Loucy (cell line): ENCODE data around the gene FOXA2.

Experiments used
- EZH2phosphoT487 ChIP-seq: fragments of 200-600 bp; IDR thresholded peaks from 2 replicates; pipeline ENCODE4 v1.6.1; 2018; ENCODE audit warnings: antibody characterized with exemption, mild to moderate bottlenecking, moderate library complexity, borderline replicate concordance
- TF ChIP-seq, protein P1 (sequence below): fragments of 200-600 bp; sonication (generic); conservative IDR thresholded peaks from 2 replicates; pipeline ENCODE4 v1.5.1; 2014; ENCODE audit warnings: mild to moderate bottlenecking, antibody characterized with exemption, low read length

DNA sequence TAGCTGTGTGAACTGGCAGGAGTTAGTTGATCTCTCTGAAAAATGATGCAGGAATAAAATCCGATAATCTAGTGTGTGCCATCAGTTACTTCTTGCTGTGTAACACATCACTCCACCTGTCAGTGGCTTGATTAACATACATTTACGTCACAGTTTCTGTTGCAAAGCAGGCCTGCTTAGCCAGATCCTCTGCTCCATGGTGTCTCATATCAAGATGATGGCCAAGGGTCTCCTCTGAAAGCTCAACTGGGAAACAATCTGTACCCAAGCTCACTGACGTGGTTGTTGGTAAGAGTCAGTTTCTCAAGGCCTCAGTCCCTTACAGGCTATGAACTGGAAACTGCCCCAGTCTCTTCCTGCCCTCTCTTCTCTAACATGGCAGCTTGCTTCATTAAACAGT, 51.8 kb downstream of the FOXA2 start:
- TF ChIP-seq, protein P1, sequence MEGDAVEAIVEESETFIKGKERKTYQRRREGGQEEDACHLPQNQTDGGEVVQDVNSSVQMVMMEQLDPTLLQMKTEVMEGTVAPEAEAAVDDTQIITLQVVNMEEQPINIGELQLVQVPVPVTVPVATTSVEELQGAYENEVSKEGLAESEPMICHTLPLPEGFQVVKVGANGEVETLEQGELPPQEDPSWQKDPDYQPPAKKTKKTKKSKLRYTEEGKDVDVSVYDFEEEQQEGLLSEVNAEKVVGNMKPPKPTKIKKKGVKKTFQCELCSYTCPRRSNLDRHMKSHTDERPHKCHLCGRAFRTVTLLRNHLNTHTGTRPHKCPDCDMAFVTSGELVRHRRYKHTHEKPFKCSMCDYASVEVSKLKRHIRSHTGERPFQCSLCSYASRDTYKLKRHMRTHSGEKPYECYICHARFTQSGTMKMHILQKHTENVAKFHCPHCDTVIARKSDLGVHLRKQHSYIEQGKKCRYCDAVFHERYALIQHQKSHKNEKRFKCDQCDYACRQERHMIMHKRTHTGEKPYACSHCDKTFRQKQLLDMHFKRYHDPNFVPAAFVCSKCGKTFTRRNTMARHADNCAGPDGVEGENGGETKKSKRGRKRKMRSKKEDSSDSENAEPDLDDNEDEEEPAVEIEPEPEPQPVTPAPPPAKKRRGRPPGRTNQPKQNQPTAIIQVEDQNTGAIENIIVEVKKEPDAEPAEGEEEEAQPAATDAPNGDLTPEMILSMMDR = no peak
- no peak for TF ChIP-seq EZH2phosphoT487
